Stimulated activated CD4-positive, alpha-beta T cell treated with anti-CD3 and anti-CD28 coated beads, Interleukin-1b, Interleukin-23, amount 100 ng/mL, for 48 hours (primary cell): Measurements from ENCODE around the gene PAFAH1B1.

Experiments
- DNase-seq: peaks from one replicate; pipeline ENCODE4 v3.0.0-alpha.2; 2020

Gene PAFAH1B1

GRCh38 chr17:2704031-2704889 lies 110.8 kb downstream of the PAFAH1B1 start:
- no peak for DNase-seq

DNA sequence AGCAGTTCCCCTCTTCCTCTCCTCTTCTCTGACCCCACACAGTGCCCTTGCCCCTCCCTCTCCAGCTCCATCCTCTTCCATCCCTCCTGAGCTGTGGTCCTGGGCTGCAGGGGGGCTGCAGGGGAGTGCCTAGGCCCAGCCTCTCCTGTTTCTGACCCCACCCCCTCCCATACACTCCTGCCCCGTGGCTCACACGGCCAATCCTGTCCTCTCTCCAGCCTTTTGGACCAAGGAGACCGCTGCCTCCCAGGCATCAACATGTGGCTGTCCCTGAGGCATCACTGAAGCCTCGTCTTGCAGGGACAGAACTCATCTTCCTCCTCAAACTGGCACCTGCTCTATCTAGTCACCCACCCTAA lies 111.4 kb downstream of the PAFAH1B1 start:
- DNase-seq: no peak

DNA sequence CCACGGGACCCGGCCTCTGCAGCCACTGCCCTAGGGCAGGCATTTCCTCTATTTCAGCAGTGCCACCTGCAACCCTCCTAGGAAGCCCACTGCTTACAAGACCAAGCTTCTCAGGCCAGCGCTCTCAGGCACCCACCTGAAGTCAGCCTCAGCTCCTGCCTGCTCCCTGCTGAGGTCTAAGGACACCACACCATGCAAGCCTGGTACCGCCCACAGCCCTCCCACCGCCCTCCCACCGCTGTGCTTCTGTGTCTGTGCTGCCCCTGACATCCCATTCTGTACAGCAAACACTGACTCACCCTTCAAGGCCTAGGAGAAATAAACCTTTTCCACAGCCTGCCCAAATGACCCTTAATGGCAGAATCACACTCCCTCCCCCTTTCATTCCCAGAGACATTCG lies 111.8 kb downstream of the PAFAH1B1 start:
- no peak for DNase-seq

DNA sequence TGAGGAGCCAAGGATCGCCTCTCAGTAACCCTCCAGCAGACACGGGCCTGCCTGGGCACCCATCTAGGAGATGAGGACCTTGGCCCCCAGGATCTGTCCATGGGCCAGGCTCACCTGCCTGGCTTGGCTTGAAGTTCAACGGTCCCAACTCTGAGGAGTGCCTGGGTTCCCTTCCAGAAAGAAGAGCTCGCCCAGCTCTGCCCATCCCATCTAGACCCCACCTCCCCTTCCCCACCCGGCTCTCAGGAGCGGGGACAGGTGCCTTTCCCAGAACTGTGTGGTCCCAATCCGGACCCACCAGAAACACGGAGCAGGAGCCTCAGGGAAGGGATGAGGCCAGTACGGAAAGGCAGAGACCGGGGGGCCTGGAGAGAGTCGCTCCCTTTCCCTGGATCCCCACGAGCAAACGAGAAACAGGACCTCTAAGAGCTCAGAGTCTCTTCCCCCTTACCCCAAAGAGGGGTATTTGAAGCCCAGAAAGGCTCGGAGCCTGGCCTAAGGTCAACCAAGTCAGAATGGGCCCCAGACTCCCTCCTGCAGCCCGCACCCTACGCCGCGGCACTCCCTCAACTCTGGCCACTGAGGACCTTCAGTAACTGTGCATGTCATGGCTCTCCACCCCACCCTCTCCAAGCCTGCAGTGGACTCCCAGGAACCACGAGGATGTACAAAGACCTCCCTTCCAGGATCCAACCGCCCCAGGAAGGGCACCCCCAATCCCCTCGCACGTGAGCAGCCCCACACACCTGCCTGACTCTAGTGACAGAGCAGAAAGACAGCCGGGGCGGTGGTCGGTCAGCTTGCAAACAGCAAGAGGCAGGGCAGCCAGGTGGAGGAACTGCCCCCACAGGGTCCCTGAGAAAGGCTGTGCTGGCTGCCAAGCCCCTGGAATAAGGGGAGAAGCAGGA lies 112.7 kb downstream of the PAFAH1B1 start:
- DNase-seq: no peak

DNA sequence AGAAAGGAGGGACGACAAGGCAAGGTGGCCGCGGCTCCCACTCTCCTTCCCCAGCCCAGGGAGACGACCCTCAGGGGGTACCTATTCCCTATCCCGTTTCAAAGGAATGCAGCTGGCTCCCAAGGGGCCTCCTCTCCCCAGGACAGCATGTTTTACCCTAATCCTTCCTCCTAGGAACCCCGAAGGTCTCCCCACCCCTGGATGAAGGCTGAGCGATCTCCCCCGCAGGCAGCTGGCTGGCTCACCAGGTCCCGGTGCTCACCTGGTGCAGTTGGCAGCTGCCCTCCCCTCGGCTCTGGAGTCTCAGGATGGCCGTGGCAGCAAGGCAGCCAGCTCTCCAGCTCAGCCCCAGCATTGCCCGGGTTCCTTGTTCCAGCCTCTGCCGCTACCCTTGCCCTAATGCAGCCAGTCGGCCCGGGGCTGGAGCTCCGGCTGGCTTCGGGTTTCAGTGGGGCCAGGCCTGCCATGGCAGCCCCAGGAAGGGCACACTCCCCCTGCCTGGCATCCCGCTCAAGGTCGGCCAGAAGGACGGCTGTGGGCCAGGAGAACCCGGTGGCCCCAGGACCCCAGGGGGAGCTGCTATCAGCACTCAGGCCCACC lies 113.6 kb downstream of the PAFAH1B1 start:
- no peak for DNase-seq

DNA sequence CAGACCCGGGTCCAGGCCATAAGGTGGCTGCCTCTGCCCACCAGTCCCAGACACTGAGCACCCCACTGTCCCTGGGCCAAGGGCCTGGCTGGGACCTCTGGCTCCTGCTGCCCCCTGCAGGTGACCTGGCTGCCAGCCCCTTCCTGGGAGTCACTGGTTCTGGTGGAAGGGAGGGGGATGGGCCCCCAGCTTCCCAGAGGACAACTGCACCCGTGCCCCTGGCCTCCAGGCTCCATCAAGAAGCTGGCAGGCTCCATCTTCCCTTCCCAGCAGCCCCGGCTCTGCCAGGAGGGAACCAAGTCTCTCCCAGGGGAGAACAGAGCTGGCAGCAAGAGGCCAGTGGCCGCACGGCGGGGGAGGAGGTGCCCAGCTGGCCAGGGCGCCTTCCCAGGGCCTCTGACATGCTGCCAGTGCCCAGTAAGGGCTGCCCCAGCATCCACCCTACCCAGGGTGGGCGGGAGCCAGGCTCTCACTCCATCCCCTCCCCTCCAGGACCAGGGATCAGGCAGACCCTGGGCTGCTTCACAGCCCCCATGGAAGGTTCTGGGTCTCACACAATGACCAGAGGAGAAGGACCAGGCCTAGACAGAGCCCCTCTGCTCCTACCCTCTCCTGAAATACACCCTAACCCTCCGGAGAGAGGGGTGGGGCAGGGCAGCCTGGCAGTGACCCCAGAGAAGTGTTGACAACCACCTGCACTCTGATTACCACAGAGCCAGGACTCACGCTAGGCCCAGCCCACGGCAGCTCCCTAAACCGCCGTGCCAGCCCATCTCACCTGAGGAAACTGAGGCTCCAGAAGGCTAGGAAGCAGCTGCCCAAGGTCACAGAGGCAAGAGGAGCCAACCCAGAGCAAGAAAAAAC lies 114.5 kb downstream of the PAFAH1B1 start:
- DNase-seq: no peak

GRCh38 chr17:2708585-2709182 lies 115.2 kb downstream of the PAFAH1B1 start:
- DNase-seq: no peak

DNA sequence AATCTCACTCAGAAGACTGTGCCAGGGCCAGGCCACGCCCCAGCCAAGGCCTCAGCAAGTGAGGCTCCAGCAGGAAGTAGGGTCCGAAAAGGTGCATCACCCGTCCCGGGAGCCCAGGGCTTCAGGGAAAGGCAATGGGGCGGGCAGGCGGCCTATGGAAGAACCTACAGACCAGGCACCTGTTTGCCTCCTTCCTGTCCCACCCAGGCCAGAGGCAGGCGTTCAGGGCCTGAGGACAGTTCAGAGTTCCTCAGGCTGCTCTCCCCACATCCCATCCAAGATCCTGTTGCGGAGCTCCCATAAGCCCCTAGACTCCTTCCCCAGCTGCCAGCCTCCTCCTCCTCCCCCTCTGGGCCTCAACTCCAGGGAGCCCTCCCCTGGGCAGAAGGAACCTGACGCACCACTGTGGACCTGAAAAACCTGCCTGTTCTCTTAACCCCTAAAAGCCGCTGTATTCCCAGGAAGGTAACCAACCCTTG lies 115.8 kb downstream of the PAFAH1B1 start:
- no peak for DNase-seq

GRCh38 chr17:2710071-2710802 lies 116.8 kb downstream of the PAFAH1B1 start:
- DNase-seq: no peak

GRCh38 chr17:2710803-2711607 lies 117.6 kb downstream of the PAFAH1B1 start:
- DNase-seq: peak; percentile 33

DNA sequence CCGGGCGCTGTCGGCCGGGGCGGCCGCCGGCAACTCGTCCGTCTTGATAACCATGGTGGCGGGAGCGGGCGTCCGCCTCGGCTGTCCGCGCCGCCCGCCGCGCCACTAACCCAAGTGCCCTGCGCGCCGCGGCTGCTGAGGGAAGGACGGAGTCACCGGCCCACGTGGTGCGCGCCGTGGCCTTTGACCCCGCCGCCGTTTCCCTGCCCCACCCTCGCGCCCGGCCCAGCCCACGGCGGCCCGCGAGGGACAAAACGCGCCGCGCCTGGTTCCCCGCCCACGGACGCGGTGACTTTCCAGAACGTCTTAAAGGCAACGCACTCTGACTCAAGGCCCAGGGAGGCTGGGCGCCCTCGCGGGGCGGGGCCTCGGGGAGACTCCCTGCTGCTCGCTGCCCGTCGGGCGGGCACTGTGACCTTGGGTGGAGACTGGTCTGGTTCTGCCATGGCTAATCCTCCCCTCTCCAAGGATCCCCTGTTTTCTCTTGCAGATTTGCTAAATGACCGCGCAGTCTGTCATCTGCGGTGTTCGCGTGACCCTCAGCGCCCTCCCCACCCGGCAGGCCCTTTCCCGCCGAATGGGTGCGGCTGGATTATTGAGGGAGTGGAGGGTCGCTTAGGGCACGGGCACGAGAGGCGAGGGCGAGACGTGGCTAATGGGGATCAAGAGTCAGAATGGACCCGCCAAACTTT lies 118.3 kb downstream of the PAFAH1B1 start, which contains the start of gene CLUH:
TSS of gene CLUH (minus strand) at position 157 of the 692 bp plus-strand sequence. CDS start at position 54, 103 bp downstream.
- peak; percentile 97 for DNase-seq

DNA sequence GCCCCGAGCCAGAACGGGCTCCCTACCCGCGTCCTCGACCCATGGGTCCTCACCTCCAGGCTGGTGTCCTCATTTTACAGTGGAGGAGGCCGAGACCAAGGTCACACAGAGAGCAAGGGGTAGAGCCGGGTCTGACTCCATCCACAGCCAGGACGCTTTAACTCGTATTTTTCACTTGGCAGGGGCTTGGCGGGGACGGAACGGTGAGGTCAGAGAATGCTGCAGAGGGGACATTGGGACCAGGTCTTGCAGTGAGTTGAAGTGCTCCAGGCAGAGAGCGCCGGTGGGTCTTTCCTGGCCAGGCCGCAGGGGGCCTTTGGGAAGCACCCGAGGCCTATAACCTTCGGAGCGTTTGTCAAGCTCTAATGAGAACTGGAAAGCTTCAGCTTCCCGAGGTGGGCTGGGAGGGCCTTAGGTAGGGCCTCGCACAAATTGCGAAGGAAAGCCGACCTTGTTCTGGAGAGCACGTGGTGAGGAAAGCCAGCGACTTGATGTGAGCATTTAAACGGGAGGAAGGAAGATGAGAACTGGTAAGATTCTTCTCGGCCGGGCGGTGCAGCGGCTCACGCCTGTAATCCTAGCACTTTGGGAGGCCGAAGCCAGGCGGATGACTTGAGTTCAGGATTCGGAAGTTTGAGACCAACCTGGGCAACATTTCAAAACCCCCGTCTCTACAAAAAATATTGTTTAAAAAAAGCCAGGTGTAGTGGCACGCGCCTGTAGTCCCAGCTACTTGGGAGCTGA lies 119.0 kb downstream of the PAFAH1B1 start:
- no peak for DNase-seq

- DNase-seq: no peak
Observed at GRCh38 chr17:2713881-2714280, 120.4 kb downstream of the PAFAH1B1 start.

DNA sequence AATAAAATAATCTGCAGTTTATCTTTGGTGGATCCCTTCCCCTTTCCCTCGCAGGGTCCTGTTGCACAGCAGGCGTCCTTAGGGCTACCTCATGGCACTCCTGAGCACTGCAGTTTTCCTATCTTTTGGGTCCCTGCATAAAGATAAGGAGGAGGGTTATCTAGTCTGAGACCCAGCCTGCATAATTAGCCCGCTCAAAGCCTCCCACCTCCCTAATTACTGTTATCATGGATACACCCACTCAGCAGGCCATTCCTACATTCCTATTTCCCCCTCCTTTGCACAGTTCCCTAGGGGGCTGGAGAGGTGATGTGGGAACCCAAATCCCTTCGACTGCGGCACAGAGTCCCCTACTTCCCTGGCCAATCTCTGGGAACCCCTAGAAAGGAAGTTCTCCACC lies 123.2 kb downstream of the PAFAH1B1 start:
- DNase-seq: no peak

DNA sequence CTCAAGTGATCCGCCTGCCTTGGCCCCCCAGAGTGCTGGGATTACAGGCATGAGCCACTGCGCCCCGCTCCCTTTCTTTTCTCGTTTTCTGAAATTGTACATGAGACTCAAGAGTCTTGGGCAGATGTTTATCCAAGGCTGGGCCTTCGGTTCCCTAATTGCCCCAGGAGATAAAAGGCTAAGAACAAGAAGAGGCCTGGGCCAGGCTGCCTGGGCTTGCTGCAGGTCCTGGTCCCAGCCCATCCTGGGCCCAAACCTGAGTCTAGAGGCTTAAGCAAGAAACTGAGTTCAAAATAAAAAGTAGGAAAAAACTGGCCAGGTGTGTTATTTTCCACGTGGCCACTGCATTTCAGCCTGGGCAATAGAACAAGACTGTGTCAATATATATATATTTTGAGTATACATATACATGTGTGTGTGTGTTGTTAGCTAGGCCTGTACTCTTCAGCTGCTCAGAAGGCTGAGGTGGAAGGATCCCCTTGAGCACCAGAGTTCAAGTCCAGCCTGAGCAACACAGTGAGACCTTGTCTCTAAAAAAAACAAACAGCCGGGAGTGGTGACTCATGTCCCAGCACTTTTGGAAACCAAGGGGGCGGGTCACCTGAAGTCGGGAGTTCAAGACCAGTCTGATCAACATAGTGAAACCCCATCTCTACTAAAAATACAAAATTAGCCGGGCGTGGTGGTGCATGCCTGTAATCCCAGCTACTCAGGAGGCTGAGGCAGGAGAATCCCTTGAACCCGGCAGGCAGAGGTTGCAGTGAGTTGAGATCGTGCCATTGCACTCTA lies 124.9 kb downstream of the PAFAH1B1 start:
- DNase-seq: no peak

- no peak for DNase-seq
Observed at GRCh38 chr17:2719861-2720260, 126.4 kb downstream of the PAFAH1B1 start.

- DNase-seq: peak; percentile 48
Observed at GRCh38 chr17:2721603-2722002, 128.1 kb downstream of the PAFAH1B1 start.

DNA sequence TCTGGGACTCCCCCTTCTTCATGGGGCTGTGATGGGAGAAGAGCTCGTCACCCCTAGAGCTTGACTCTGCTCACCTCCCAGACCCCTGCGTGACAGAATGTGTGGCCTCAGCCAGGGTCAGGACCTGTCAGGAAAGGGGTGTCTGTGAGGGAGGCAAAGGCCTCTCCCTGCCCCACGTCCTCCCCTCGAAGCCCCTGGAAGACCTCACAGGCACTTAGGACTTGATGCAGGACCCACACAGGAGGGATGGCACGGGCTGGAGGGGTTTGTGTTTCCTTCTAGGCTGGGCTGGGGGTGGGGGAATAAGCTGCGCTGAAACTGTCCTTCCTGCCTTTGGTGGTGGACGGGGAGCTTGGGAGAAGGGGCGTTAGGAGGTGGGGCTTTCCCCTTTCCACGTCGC lies 129.2 kb downstream of the PAFAH1B1 start:
- DNase-seq: no peak
